Karpas-422 (cell line): ENCODE measurements around the gene PCDHB7. TPM values are rescaled to one million over a fixed set of nuclear protein-coding genes. Genes with fewer than 3 reads are reported as not detected.
"Not testable (repeated sequence)": the region's sequence is repeated elsewhere in the genome, so short reads cannot be mapped to it uniquely, and the experiment has no call there.

Experiments
- DNase-seq: peaks from one replicate; pipeline ENCODE4 v3.0.0-alpha.2; 2015
- H2AFZ ChIP-seq: fragments of 200-600 bp; sonication (generic); 2 replicates; pipeline ENCODE4 v1.6.1; 2014; ENCODE audit warnings: antibody characterized with exemption, low read length, mixed read lengths
- H3K27ac ChIP-seq: fragments of 200-600 bp; sonication (generic); 2 replicates; pipeline ENCODE4 v1.5.1; 2014; ENCODE audit warnings: mild to moderate bottlenecking, low read length, moderate library complexity
- H3K27me3 ChIP-seq: fragments of 200-600 bp; sonication (generic); 2 replicates; pipeline ENCODE4 v1.6.1; 2014; ENCODE audit warnings: low read length, mixed read lengths
- H3K36me3 ChIP-seq: fragments of 200-600 bp; sonication (generic); 2 replicates; pipeline ENCODE4 v1.6.1; 2014; ENCODE audit warnings: low read length, mixed read lengths; ENCODE audit not compliant: insufficient read depth
- H3K4me1 ChIP-seq: fragments of 200-600 bp; sonication (generic); 2 replicates; pipeline ENCODE4 v1.6.1; 2014; ENCODE audit warnings: mild to moderate bottlenecking, low read length, mixed read lengths
- H3K4me2 ChIP-seq: fragments of 200-600 bp; sonication (generic); 2 replicates; pipeline ENCODE4 v1.6.1; 2014; ENCODE audit warnings: low read length, low read depth, mild to moderate bottlenecking; ENCODE audit not compliant: poor library complexity, severe bottlenecking
- H3K4me3 ChIP-seq: fragments of 200-600 bp; sonication (generic); 2 replicates; pipeline ENCODE4 v1.5.1; 2014; ENCODE audit warnings: mild to moderate bottlenecking, antibody characterized with exemption, low read length, mixed read lengths
- H3K79me2 ChIP-seq: fragments of 200-600 bp; sonication (generic); 2 replicates; pipeline ENCODE4 v1.6.1; 2014; ENCODE audit warnings: mild to moderate bottlenecking, low read length, mixed read lengths
- H3K9ac ChIP-seq: fragments of 200-600 bp; sonication (generic); 2 replicates; pipeline ENCODE4 v1.6.0; 2014; ENCODE audit warnings: low read length
- H3K9me2 ChIP-seq: fragments of 200-600 bp; sonication (generic), shearing (Covaris generic); replicated peaks from 2 replicates; pipeline ENCODE4 v1.6.0; 2014; ENCODE audit warnings: mild to moderate bottlenecking, low read length, moderate library complexity; ENCODE audit not compliant: insufficient read depth
- H3K9me3 ChIP-seq: fragments of 300-700, 200-600 bp; sonication (generic); 2 replicates; pipeline ENCODE4 v1.6.1; 2014; ENCODE audit warnings: low read length, mixed read lengths
- H4K20me1 ChIP-seq: fragments of 200-600 bp; sonication (generic); 2 replicates; pipeline ENCODE4 v1.6.1; 2014; ENCODE audit warnings: mild to moderate bottlenecking, antibody characterized with exemption, low read length, low read depth; ENCODE audit not compliant: insufficient read depth
- total RNA-seq: library from RNA; depleted of rRNA; stranded (reverse); fragments of >200 nt; shearing (Covaris generic); gene quantifications from 2 replicates; pipeline ENCODE4 v1.2.3, GENCODE V29; 2014; ENCODE audit warnings: low replicate concordance; rRNA removed

PCDHB7 gene
- total RNA-seq, 1 experiment from 2014 or later: not detected

- H3K9me3 ChIP-seq, H3K9ac ChIP-seq, H4K20me1 ChIP-seq, H3K4me3 ChIP-seq, H3K9me2 ChIP-seq, H3K36me3 ChIP-seq, DNase-seq, H3K27ac ChIP-seq, H3K4me2 ChIP-seq, H3K27me3 ChIP-seq, H2AFZ ChIP-seq, H3K79me2 ChIP-seq: not testable (repeated sequence)
- peaks cover 13% of the 10 kb centered on the region for H3K4me1 ChIP-seq
Observed at GRCh38 chr5:141224844-141225243, 52.4 kb downstream of the PCDHB7 start.

- not testable (repeated sequence) for H3K9ac ChIP-seq, H3K9me3 ChIP-seq, H3K4me3 ChIP-seq, H3K36me3 ChIP-seq, H2AFZ ChIP-seq, H3K79me2 ChIP-seq, H3K27ac ChIP-seq, H3K4me2 ChIP-seq, H4K20me1 ChIP-seq, H3K9me2 ChIP-seq, H3K27me3 ChIP-seq, DNase-seq
- peaks cover 13% of the 10 kb centered on the region for H3K4me1 ChIP-seq
Observed at GRCh38 chr5:141225421-141225820, 53.0 kb downstream of the PCDHB7 start.

Other genes with a start within 250 kb of the PCDHB7 start
- gene PCDHAC1, start 246.3 kb upstream of the PCDHB7 start, total RNA-seq: not detected in 2 replicates
- not detected in 2 replicates for gene PCDHAC2, start 206.2 kb upstream of the PCDHB7 start, total RNA-seq
- gene PCDHB1, start 121.3 kb upstream of the PCDHB7 start, total RNA-seq: not detected in 2 replicates
- gene PCDHB2, start 78.0 kb upstream of the PCDHB7 start, total RNA-seq: not detected in 2 replicates
- gene PCDHB3, start 72.2 kb upstream of the PCDHB7 start, total RNA-seq: not detected in 2 replicates
- gene PCDHB4, start 50.8 kb upstream of the PCDHB7 start, total RNA-seq: not detected in 2 replicates
- not detected in 2 replicates for gene PCDHB5, start 37.4 kb upstream of the PCDHB7 start, total RNA-seq
- not detected in 2 replicates for gene PCDHB6, start 22.6 kb upstream of the PCDHB7 start, total RNA-seq
- not detected in 2 replicates for gene PCDHB8, start 5.1 kb downstream of the PCDHB7 start, total RNA-seq
- 0.04 and 0.54 TPM in 2 replicates for gene PCDHB16, start 9.7 kb downstream of the PCDHB7 start, total RNA-seq
- 0.11 and 0.29 TPM in 2 replicates for gene PCDHB9, start 14.5 kb downstream of the PCDHB7 start, total RNA-seq
- gene PCDHB10, start 19.7 kb downstream of the PCDHB7 start, total RNA-seq: 0.11 TPM in 1 of 2 replicates, not detected in the other
- gene PCDHB11, start 27.0 kb downstream of the PCDHB7 start, total RNA-seq: not detected in 2 replicates
- not detected in 2 replicates for gene PCDHB12, start 36.1 kb downstream of the PCDHB7 start, total RNA-seq
- gene PCDHB13, start 41.3 kb downstream of the PCDHB7 start, total RNA-seq: 0.19 and 0.69 TPM in 2 replicates
- 0.48 and 0.90 TPM in 2 replicates for gene PCDHB14, start 50.7 kb downstream of the PCDHB7 start, total RNA-seq
- gene PCDHB15, start 72.8 kb downstream of the PCDHB7 start, total RNA-seq: 0.25 TPM in 1 of 2 replicates, not detected in the other
- 0.65 and 0.82 TPM in 2 replicates for gene SLC25A2, start 131.4 kb downstream of the PCDHB7 start, total RNA-seq
- 70.0 and 85.9 TPM in 2 replicates for gene TAF7, start 148.1 kb downstream of the PCDHB7 start, total RNA-seq
- 0.48 and 1.2 TPM in 2 replicates for gene PCDHGA1, start 157.9 kb downstream of the PCDHB7 start, total RNA-seq
- 0.04 TPM in 1 of 2 replicates, not detected in the other for gene PCDHGA2, start 166.1 kb downstream of the PCDHB7 start, total RNA-seq
- not detected in 2 replicates for gene PCDHGA3, start 171.2 kb downstream of the PCDHB7 start, total RNA-seq
- 14.0 and 15.3 TPM in 2 replicates for gene PCDHGB1, start 177.5 kb downstream of the PCDHB7 start, total RNA-seq
- gene PCDHGA4, start 182.4 kb downstream of the PCDHB7 start, total RNA-seq: 11.1 and 13.5 TPM in 2 replicates
- 9.8 and 11.5 TPM in 2 replicates for gene PCDHGB2, start 187.3 kb downstream of the PCDHB7 start, total RNA-seq
- gene PCDHGA5, start 191.5 kb downstream of the PCDHB7 start, total RNA-seq: 8.8 and 9.7 TPM in 2 replicates
- 19.5 and 22.7 TPM in 2 replicates for gene PCDHGB3, start 197.6 kb downstream of the PCDHB7 start, total RNA-seq
- 10.9 and 14.5 TPM in 2 replicates for gene PCDHGA6, start 201.2 kb downstream of the PCDHB7 start, total RNA-seq
- 8.4 and 11.5 TPM in 2 replicates for gene PCDHGA7, start 210.1 kb downstream of the PCDHB7 start, total RNA-seq
- gene PCDHGB4, start 215.1 kb downstream of the PCDHB7 start, total RNA-seq: 6.3 and 10.0 TPM in 2 replicates
- gene PCDHGA8, start 220.0 kb downstream of the PCDHB7 start, total RNA-seq: 8.8 and 9.6 TPM in 2 replicates
- 17.0 and 26.4 TPM in 2 replicates for gene PCDHGB5, start 225.3 kb downstream of the PCDHB7 start, total RNA-seq
- 13.0 and 15.7 TPM in 2 replicates for gene PCDHGA9, start 230.1 kb downstream of the PCDHB7 start, total RNA-seq
- 5.5 and 8.8 TPM in 2 replicates for gene PCDHGB6, start 235.4 kb downstream of the PCDHB7 start, total RNA-seq
- 8.5 and 11.2 TPM in 2 replicates for gene PCDHGA10, start 240.3 kb downstream of the PCDHB7 start, total RNA-seq
- 6.3 and 10.4 TPM in 2 replicates for gene PCDHGB7, start 245.0 kb downstream of the PCDHB7 start, total RNA-seq
- 9.3 and 10.4 TPM in 2 replicates for gene PCDHGA11, start 248.4 kb downstream of the PCDHB7 start, total RNA-seq